HEK293 (cell line): ENCODE measurements around the gene ZNF200.

Experiments
- HOXC10 ChIP-seq: sonication (generic); formaldehyde crosslinking; IDR thresholded peaks from 2 replicates; pipeline ENCODE4 v1.8.1; 2023; ENCODE audit warnings: mild to moderate bottlenecking, missing genetic modification reagents
- HOXD13 ChIP-seq: sonication (generic); formaldehyde crosslinking; IDR thresholded peaks from 2 replicates; pipeline ENCODE4 v1.8.0; 2022; ENCODE audit warnings: missing genetic modification reagents, borderline replicate concordance
- IKZF3 ChIP-seq: fragments of 450-650 bp; IDR thresholded peaks from 2 replicates; pipeline ENCODE4 v1.5.0; 2018; ENCODE audit warnings: missing biosample characterization, mild to moderate bottlenecking, missing genetic modification characterization, moderate library complexity
- KLF16 ChIP-seq: fragments of 450-650 bp; formaldehyde crosslinking; IDR thresholded peaks from 2 replicates; pipeline ENCODE4 v1.5.1; 2017; ENCODE audit warnings: missing biosample characterization, missing genetic modification characterization
- SCRT2 ChIP-seq: fragments of 450-650 bp; formaldehyde crosslinking; IDR thresholded peaks from 2 replicates; pipeline ENCODE4 v1.5.1; 2016; ENCODE audit warnings: missing biosample characterization, missing genetic modification characterization
- ZBTB7A ChIP-seq: fragments of 450-650 bp; formaldehyde crosslinking; IDR thresholded peaks from 2 replicates; pipeline ENCODE4 v1.5.1; 2016; ENCODE audit warnings: low read depth, missing biosample characterization, missing genetic modification characterization
- ZBTB8A ChIP-seq: fragments of 450-650 bp; formaldehyde crosslinking; IDR thresholded peaks from 2 replicates; pipeline ENCODE4 v1.5.1; 2016; ENCODE audit warnings: missing biosample characterization, missing genetic modification characterization
- ZFP3 ChIP-seq: fragments of 450-650 bp; formaldehyde crosslinking; IDR thresholded peaks from 2 replicates; pipeline ENCODE4 v1.5.1; 2016; ENCODE audit warnings: low read depth, missing biosample characterization, missing genetic modification characterization
- ZNF174 ChIP-seq: fragments of 450-650 bp; formaldehyde crosslinking; IDR thresholded peaks from 2 replicates; pipeline ENCODE4 v1.5.0; 2017; ENCODE audit warnings: missing biosample characterization, mild to moderate bottlenecking, missing genetic modification characterization
- ZNF184 ChIP-seq: fragments of 450-650 bp; IDR thresholded peaks from 2 replicates; pipeline ENCODE4 v1.5.1; 2018; ENCODE audit warnings: missing biosample characterization, mild to moderate bottlenecking, missing genetic modification characterization
- ZNF324 ChIP-seq: fragments of 450-650 bp; formaldehyde crosslinking; IDR thresholded peaks from 2 replicates; pipeline ENCODE4 v1.5.1; 2016; ENCODE audit warnings: missing biosample characterization, missing genetic modification characterization
- ZNF433 ChIP-seq: fragments of 450-650 bp; formaldehyde crosslinking; IDR thresholded peaks from 2 replicates; pipeline ENCODE4 v1.5.1; 2016; ENCODE audit warnings: missing biosample characterization, missing genetic modification characterization, low read depth
- ZNF501 ChIP-seq: fragments of 450-650 bp; formaldehyde crosslinking; IDR thresholded peaks from 2 replicates; pipeline ENCODE4 v1.5.1; 2016; ENCODE audit warnings: missing biosample characterization, missing genetic modification characterization
- ZNF549 ChIP-seq: fragments of 450-650 bp; IDR thresholded peaks from 2 replicates; pipeline ENCODE4 v1.5.1; 2018; ENCODE audit warnings: missing biosample characterization, missing genetic modification characterization, mild to moderate bottlenecking, inconsistent platforms, moderate library complexity
- ZNF555 ChIP-seq: fragments of 450-650 bp; formaldehyde crosslinking; conservative IDR thresholded peaks from 2 replicates; pipeline ENCODE4 v1.5.1; 2017; ENCODE audit warnings: missing biosample characterization, mild to moderate bottlenecking, missing genetic modification characterization, inconsistent platforms
- ZNF585B ChIP-seq: fragments of 450-650 bp; formaldehyde crosslinking; IDR thresholded peaks from 2 replicates; pipeline ENCODE4 v1.5.1; 2016; ENCODE audit warnings: missing biosample characterization, missing genetic modification characterization
- ZNF610 ChIP-seq: fragments of 450-650 bp; formaldehyde crosslinking; IDR thresholded peaks from 2 replicates; pipeline ENCODE4 v1.5.1; 2016; ENCODE audit warnings: missing biosample characterization, missing genetic modification characterization, borderline replicate concordance
- ZNF621 ChIP-seq: fragments of 450-650 bp; formaldehyde crosslinking; IDR thresholded peaks from 2 replicates; pipeline ENCODE4 v1.5.1; 2017; ENCODE audit warnings: missing biosample characterization, missing genetic modification characterization
- ZNF660 ChIP-seq: fragments of 450-650 bp; IDR thresholded peaks from 2 replicates; pipeline ENCODE4 v1.5.1; 2018; ENCODE audit warnings: missing biosample characterization, mild to moderate bottlenecking, missing genetic modification characterization
- ZNF664 ChIP-seq: fragments of 450-650 bp; formaldehyde crosslinking; IDR thresholded peaks from 2 replicates; pipeline ENCODE4 v1.5.1; 2016; ENCODE audit warnings: missing biosample characterization, missing genetic modification characterization
- ZNF670 ChIP-seq: fragments of 450-650 bp; formaldehyde crosslinking; IDR thresholded peaks from 2 replicates; pipeline ENCODE4 v1.5.1; 2016; ENCODE audit warnings: missing biosample characterization, missing genetic modification characterization, low read depth
- ZNF747 ChIP-seq: fragments of 450-650 bp; formaldehyde crosslinking; IDR thresholded peaks from 2 replicates; pipeline ENCODE4 v1.5.1; 2016; ENCODE audit warnings: missing biosample characterization, missing genetic modification characterization
- ZSCAN16 ChIP-seq: fragments of 450-650 bp; formaldehyde crosslinking; IDR thresholded peaks from 2 replicates; pipeline ENCODE4 v1.5.1; 2016; ENCODE audit warnings: missing biosample characterization, missing genetic modification characterization
- TF ChIP-seq, protein P1 (sequence below): fragments of 450-650 bp; formaldehyde crosslinking; IDR thresholded peaks from 2 replicates; pipeline ENCODE4 v1.5.1; 2016; ENCODE audit warnings: missing biosample characterization, missing genetic modification characterization
- TF ChIP-seq, protein P2 (sequence below): fragments of 450-650 bp; IDR thresholded peaks from 2 replicates; pipeline ENCODE4 v1.5.1; 2018; ENCODE audit warnings: missing biosample characterization, mild to moderate bottlenecking, missing genetic modification characterization
- TF ChIP-seq, protein P3 (sequence below): IDR thresholded peaks from 2 replicates; pipeline ENCODE4 v1.6.1; 2011; ENCODE audit warnings: mild to moderate bottlenecking, low read depth, low read length, borderline replicate concordance
- TF ChIP-seq, protein P4 (sequence below): fragments of 450-650 bp; formaldehyde crosslinking; IDR thresholded peaks from 2 replicates; pipeline ENCODE4 v1.5.1; 2016; ENCODE audit warnings: missing biosample characterization, missing genetic modification characterization
- TF ChIP-seq, protein P5 (sequence below): fragments of 450-650 bp; formaldehyde crosslinking; IDR thresholded peaks from 2 replicates; pipeline ENCODE4 v1.5.1; 2016; ENCODE audit warnings: missing biosample characterization, missing genetic modification characterization
- TF ChIP-seq, protein P6 (sequence below): fragments of 450-650 bp; formaldehyde crosslinking; IDR thresholded peaks from 2 replicates; pipeline ENCODE4 v1.5.1; 2016; ENCODE audit warnings: missing biosample characterization, missing genetic modification characterization
- TF ChIP-seq, protein P7 (sequence below): fragments of 450-650 bp; formaldehyde crosslinking; IDR thresholded peaks from 2 replicates; pipeline ENCODE4 v1.5.1; 2016; ENCODE audit warnings: missing biosample characterization, missing genetic modification characterization

ZNF200 gene

DNA sequence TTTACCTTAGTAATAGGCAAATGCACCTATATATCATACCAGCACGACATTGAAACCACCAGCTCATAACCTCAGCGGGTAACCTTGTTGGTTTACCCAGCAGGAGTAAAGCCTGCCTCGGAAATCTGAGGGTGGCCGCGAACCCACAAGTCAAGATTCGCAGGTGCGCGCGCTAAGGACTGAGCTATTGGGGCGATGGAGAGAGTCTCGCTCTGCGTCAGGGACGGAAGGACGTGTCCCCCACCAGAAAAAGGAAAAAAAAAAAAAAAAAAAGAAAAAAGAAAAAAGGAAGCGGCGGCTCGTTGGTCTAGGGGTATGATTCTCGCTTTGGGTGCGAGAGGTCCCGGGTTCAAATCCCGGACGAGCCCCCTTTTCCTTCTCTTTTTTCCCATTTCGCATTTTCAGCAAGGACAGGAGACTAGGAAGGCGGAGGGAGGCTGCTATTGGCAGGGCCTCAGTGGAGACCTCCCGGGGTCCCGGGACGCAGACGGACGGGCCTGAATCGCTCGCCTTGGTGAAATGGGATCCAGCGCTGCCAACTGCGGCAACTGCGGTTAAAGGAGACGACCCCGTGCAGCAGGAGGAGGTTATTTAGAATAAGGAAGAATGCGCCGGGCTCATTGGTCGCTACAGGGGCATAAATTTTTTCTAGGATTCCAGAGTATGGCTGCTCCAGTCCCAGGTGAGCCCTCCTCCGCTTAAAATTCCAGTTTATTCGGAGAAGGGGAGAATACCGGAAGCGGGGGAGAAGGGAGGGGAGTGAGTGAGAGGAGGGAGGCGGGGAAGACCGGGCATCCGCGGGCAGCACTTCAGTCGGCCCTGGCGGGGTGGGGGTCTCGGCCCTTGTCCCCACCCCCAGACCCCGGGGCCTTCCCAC is 46.9 kb downstream of the ZNF200 start, which contains the start of gene OR1F1 (continued):
- TF ChIP-seq SCRT2 (tag by site-specific recombination) (no peak), ZNF324 (peak; percentile 89), ZNF660 (tag by site-specific recombination) (peak; percentile 98), HOXC10 (CRISPR knock-in tag) (no peak), ZNF174 (no peak), HOXD13 (CRISPR knock-in tag) (no peak), ZNF670 (tag by site-specific recombination) (no peak), ZNF664 (tag by site-specific recombination) (peak; percentile 64; the same call in 1 of the 2 replicates), ZNF555 (no peak), ZNF610 (tag by site-specific recombination) (peak; percentile 77), ZNF621 (tag by site-specific recombination) (no peak), IKZF3 (tag by site-specific recombination) (peak; percentile 79), ZNF549 (tag by site-specific recombination) (no peak), ZBTB7A (tag by site-specific recombination) (peak; percentile 66; the same call in 1 of the 2 replicates), ZFP3 (no peak; the same call in 1 of the 2 replicates), ZBTB8A (tag by site-specific recombination) (peak; percentile 78), ZNF433 (tag by site-specific recombination) (no peak), ZSCAN16 (tag by site-specific recombination) (no peak), ZNF747 (no peak), ZNF184 (peak; percentile 69; the same call in 1 of the 2 replicates), ZNF501 (tag by site-specific recombination) (no peak), KLF16 (0 out of 2 replicates have a peak, but pooled peaks have one; percentile 32), ZNF585B (no peak)
- TF ChIP-seq, protein P1, sequence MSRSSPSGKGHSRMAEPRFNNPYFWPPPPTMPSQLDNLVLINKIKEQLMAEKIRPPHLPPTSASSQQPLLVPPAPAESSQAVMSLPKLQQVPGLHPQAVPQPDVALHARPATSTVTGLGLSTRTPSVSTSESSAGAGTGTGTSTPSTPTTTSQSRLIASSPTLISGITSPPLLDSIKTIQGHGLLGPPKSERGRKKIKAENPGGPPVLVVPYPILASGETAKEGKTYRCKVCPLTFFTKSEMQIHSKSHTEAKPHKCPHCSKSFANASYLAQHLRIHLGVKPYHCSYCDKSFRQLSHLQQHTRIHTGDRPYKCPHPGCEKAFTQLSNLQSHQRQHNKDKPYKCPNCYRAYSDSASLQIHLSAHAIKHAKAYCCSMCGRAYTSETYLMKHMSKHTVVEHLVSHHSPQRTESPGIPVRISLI (tag by site-specific recombination), result peak; percentile 99
- TF ChIP-seq, protein P2, sequence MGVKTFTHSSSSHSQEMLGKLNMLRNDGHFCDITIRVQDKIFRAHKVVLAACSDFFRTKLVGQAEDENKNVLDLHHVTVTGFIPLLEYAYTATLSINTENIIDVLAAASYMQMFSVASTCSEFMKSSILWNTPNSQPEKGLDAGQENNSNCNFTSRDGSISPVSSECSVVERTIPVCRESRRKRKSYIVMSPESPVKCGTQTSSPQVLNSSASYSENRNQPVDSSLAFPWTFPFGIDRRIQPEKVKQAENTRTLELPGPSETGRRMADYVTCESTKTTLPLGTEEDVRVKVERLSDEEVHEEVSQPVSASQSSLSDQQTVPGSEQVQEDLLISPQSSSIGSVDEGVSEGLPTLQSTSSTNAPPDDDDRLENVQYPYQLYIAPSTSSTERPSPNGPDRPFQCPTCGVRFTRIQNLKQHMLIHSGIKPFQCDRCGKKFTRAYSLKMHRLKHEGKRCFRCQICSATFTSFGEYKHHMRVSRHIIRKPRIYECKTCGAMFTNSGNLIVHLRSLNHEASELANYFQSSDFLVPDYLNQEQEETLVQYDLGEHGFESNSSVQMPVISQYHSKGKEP (tag by site-specific recombination), result peak; percentile 18; the same call in 1 of the 2 replicates
- TF ChIP-seq, protein P3, sequence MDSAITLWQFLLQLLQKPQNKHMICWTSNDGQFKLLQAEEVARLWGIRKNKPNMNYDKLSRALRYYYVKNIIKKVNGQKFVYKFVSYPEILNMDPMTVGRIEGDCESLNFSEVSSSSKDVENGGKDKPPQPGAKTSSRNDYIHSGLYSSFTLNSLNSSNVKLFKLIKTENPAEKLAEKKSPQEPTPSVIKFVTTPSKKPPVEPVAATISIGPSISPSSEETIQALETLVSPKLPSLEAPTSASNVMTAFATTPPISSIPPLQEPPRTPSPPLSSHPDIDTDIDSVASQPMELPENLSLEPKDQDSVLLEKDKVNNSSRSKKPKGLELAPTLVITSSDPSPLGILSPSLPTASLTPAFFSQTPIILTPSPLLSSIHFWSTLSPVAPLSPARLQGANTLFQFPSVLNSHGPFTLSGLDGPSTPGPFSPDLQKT, result no peak
- TF ChIP-seq, protein P4, sequence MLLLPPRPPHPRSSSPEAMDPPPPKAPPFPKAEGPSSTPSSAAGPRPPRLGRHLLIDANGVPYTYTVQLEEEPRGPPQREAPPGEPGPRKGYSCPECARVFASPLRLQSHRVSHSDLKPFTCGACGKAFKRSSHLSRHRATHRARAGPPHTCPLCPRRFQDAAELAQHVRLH, result peak; percentile 94
- TF ChIP-seq, protein P5, sequence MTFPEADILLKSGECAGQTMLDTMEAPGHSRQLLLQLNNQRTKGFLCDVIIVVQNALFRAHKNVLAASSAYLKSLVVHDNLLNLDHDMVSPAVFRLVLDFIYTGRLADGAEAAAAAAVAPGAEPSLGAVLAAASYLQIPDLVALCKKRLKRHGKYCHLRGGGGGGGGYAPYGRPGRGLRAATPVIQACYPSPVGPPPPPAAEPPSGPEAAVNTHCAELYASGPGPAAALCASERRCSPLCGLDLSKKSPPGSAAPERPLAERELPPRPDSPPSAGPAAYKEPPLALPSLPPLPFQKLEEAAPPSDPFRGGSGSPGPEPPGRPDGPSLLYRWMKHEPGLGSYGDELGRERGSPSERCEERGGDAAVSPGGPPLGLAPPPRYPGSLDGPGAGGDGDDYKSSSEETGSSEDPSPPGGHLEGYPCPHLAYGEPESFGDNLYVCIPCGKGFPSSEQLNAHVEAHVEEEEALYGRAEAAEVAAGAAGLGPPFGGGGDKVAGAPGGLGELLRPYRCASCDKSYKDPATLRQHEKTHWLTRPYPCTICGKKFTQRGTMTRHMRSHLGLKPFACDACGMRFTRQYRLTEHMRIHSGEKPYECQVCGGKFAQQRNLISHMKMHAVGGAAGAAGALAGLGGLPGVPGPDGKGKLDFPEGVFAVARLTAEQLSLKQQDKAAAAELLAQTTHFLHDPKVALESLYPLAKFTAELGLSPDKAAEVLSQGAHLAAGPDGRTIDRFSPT (tag by site-specific recombination), result 0 out of 2 replicates have a peak, but pooled peaks have one; percentile 23
- TF ChIP-seq, protein P6, sequence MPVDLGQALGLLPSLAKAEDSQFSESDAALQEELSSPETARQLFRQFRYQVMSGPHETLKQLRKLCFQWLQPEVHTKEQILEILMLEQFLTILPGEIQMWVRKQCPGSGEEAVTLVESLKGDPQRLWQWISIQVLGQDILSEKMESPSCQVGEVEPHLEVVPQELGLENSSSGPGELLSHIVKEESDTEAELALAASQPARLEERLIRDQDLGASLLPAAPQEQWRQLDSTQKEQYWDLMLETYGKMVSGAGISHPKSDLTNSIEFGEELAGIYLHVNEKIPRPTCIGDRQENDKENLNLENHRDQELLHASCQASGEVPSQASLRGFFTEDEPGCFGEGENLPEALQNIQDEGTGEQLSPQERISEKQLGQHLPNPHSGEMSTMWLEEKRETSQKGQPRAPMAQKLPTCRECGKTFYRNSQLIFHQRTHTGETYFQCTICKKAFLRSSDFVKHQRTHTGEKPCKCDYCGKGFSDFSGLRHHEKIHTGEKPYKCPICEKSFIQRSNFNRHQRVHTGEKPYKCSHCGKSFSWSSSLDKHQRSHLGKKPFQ (tag by site-specific recombination), result 0 out of 2 replicates have a peak, but pooled peaks have one; percentile 58
- TF ChIP-seq, protein P7, sequence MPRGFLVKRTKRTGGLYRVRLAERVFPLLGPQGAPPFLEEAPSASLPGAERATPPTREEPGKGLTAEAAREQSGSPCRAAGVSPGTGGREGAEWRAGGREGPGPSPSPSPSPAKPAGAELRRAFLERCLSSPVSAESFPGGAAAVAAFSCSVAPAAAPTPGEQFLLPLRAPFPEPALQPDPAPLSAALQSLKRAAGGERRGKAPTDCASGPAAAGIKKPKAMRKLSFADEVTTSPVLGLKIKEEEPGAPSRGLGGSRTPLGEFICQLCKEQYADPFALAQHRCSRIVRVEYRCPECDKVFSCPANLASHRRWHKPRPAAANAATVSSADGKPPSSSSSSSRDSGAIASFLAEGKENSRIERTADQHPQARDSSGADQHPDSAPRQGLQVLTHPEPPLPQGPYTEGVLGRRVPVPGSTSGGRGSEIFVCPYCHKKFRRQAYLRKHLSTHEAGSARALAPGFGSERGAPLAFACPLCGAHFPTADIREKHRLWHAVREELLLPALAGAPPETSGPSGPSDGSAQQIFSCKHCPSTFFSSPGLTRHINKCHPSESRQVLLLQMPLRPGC (tag by site-specific recombination), result 0 out of 2 replicates have a peak, but pooled peaks have one; percentile 19
